Heart left ventricle (tissue), 13 donors: ENCODE measurements around the gene CATSPERD.

ENCODE experiments used
- POLR2A ChIP-seq, 2 donors: fragments of 450-650 bp; IDR thresholded peaks; one replicate each; pipeline ENCODE4 v1.6.1; 2017; ENCODE audit warnings: antibody characterized with exemption in 2 of 2, mild to moderate bottlenecking in 2 of 2, moderate library complexity in 2 of 2
- TF ChIP-seq, protein P1 (sequence below), 12 donors: fragments of 200-600 bp; sonication (generic) in 4 of 12; IDR thresholded peaks; one replicate each; pipeline versions ENCODE4 v1.5.0 to v1.8.0; 2018 to 2022; ENCODE audit warnings: antibody characterized with exemption in 12 of 12, mild to moderate bottlenecking in 5 of 12
- donor health status: ischemic (EF 13 %, LVEDD 7.1; RV severe dilation, severe dysfunction).
- donor health status: DM: no; HTN: yes; CAD: no.
- donor health status: DM: no; HTN: no; CAD: no.
- donor health status: ischemic (EF 25% LVEDD 6.9; RV normal size, moderate dysfunction).
- donor health status: ischemic (EF 25% LVEDD 5.7; RV mildly dilated, moderate dysfunction).
- donor health status: ischemic (EF 35%, LVEDD 5.7; RV mildly dilated, moderate dysfunction).
- donor health status: nonischemic (EF 11% LVEDD 7.7; RV severe dilation, severe dysfunction).
- donor health status: DM: yes; HTN: yes; CAD: no.
- donor health status: PGD.
- donor health status: ischemic (EF 29% LVEDD 5.4; RV normal size, mild dysfunction).
- donor health status: nonischemic (EF 23%, LVEDD 6.1; RV moderate dilation, normal function).

DNA sequence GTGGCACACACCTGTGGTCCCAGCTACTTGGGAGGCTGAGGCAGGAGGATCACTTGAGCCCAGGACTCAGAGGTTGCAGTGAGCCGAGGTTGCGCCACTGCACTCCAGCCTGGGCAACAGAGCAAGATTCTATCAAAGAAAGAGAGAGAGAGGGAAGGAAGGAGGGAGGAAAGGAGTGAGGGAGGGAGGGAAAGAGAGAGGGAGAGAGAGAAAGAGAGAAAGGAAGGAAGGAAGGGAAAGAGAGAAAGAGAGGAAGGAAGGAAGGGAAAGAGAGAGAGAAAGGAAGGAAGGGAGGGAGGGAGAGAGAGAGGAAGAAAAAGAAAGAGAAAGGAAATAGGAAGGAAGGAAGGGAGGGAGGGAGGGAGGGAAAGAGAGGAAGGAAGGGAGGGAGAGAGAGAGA, 96.8 kb downstream of the CATSPERD start:
- TF ChIP-seq, protein P1, sequence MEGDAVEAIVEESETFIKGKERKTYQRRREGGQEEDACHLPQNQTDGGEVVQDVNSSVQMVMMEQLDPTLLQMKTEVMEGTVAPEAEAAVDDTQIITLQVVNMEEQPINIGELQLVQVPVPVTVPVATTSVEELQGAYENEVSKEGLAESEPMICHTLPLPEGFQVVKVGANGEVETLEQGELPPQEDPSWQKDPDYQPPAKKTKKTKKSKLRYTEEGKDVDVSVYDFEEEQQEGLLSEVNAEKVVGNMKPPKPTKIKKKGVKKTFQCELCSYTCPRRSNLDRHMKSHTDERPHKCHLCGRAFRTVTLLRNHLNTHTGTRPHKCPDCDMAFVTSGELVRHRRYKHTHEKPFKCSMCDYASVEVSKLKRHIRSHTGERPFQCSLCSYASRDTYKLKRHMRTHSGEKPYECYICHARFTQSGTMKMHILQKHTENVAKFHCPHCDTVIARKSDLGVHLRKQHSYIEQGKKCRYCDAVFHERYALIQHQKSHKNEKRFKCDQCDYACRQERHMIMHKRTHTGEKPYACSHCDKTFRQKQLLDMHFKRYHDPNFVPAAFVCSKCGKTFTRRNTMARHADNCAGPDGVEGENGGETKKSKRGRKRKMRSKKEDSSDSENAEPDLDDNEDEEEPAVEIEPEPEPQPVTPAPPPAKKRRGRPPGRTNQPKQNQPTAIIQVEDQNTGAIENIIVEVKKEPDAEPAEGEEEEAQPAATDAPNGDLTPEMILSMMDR (IDR thresholded peaks at IDR 0.05) = no peak
- TF ChIP-seq POLR2A (IDR thresholded peaks at IDR 0.05) = no peak
